GM10266 (cell line): ENCODE data around the gene ANKS1B.

Source experiments
- DNase-seq: peaks from one replicate; pipeline ENCODE4 v3.0.0; 2012; ENCODE audit errors: extremely low spot score
- TF ChIP-seq, protein P1 (sequence below): IDR thresholded peaks from 2 replicates; pipeline ENCODE4 v1.5.1; 2012; ENCODE audit warnings: mild to moderate bottlenecking, low read depth; ENCODE audit not compliant: control insufficient read depth, insufficient read depth; ENCODE audit errors: missing control alignments

Gene ANKS1B

DNA sequence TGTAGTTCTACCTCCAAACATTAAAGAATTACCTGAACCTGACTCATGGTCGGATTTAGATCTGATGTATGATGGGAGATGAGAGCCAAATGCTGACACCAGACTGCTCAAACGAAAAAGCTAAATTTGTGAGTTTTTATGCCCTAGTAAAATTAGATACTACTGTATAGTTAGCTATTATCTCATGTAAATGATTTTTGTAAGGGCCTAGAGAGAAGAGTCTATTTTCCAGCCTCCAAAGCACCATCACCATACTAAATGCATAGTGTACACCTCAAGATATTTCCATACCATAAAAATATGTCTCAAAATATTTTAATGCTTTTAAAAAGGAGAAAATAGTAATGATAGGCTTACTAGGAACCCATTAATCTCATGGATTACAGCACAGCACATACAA is 18.3 kb downstream of the ANKS1B start:
- TF ChIP-seq, protein P1, sequence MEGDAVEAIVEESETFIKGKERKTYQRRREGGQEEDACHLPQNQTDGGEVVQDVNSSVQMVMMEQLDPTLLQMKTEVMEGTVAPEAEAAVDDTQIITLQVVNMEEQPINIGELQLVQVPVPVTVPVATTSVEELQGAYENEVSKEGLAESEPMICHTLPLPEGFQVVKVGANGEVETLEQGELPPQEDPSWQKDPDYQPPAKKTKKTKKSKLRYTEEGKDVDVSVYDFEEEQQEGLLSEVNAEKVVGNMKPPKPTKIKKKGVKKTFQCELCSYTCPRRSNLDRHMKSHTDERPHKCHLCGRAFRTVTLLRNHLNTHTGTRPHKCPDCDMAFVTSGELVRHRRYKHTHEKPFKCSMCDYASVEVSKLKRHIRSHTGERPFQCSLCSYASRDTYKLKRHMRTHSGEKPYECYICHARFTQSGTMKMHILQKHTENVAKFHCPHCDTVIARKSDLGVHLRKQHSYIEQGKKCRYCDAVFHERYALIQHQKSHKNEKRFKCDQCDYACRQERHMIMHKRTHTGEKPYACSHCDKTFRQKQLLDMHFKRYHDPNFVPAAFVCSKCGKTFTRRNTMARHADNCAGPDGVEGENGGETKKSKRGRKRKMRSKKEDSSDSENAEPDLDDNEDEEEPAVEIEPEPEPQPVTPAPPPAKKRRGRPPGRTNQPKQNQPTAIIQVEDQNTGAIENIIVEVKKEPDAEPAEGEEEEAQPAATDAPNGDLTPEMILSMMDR, result no peak
- no peak for DNase-seq

DNA sequence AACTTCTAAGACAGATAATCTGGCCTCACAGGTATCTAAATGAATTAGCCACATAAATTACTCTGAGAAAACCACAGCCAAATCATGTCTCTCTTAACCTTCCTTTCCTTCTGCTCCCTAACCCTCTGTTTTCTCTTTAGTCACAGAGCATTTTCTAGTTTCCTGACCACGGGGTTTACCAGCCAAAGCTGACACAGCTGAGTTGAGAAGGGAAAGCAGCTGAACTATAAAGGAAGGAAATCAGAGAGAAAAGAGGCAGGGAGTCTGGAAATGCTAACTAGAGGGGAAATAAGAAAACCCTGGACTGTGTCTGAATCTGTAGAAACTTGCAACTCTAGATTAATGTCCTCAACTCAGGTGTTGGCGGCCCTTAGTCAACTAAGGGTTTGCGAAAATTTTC is 24.4 kb downstream of the ANKS1B start:
- TF ChIP-seq, protein P1, result no peak
- DNase-seq, result no peak

DNA sequence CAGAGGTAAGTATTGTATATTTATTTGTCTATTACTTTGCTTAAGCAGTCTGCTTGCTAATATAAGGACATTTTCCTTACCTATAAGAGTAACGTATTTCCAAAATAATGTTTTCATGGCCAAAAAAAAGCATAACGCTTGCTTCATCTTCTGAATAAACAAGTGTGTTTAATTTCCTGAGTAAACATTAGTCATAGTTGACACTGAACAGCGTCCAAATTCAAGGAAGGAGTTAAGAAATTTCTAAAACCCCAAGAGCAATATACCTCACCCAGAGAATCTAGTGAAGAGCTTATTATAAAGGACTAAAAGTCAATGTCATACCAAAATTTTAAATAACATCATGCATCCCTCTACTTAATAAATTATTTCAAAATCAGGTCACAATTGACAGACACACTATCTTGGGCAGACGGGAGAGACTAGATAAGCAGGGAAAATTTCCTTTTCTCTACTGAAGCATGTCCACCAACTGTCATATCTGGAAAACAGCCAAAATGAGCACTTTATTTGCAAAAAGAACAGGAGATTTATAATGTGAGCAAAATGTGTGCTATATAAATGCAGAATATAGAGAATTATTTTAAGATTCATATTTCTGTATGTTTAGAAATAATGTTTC is 25.1 kb downstream of the ANKS1B start:
- TF ChIP-seq, protein P1, result no peak
- no peak for DNase-seq

DNA sequence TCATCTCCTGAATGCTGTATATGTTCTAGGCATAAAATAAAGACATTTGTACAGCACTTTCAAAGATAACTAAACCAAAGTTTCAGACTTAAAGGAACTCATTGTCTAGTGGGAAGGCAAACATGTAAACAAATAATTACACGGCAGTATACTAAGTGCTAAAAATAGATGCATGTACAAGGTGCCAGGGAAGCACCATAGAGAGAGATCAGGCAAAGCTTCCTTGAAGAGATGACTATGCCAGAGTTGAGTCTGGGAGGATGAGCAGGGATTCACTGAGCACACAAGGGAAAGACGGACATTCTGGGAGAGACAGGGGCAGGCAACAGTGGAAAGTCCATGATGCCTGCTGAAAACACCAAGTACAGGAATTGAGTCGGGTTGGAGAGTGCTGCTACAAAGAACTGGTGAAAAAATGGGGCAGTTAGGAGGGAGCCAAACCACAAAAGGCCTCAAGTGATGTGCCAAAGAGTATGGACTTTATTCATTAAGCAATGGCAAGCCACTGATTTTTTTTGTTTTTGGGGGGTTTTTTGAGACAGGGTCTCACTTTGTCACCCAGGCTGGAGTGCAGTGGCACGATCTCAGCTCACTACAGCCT is 26.8 kb downstream of the ANKS1B start:
- TF ChIP-seq, protein P1, result no peak

DNA sequence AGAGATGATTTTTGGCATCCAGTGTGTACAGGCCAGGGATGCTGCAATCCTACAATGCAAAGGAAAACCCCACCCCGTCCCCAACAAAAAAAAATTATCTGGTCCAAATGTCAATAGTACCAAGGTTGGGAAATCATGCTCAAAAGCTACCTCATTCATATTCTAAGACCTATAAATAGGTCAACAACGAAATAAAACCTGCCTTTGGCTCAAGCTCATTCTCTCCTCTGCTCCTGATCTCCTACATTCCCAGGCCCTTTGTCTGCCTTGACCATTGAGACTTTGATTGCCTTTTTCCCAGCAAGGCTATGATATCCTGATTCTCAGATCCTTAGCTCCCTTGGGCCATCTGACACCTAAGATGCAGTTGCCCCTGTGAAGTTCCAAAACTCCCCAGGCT is 30.0 kb downstream of the ANKS1B start:
- no peak for DNase-seq
- TF ChIP-seq, protein P1, result no peak

More for the DNA sequence above, 26.8 kb downstream of the ANKS1B start:
- DNase-seq, result no peak

DNA sequence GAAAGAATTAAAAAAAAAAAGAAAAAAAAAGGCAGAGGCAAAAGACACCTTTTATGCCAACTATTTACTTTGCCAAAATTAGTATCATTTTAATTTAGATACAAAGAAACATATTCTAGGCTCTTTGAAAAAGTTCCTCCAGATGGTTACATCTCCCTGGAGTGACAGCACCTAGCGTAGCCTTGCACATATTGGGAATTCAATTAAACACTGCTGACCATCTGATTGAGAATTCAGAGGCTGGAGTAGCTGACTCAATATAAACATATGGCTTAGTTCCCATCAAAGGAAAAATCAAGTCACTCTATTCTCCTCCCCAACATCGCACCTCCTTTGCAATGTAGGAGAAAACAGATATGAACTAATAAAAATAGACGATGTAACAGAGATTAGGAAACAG is 36.4 kb downstream of the ANKS1B start:
- no peak for DNase-seq
- TF ChIP-seq, protein P1, result no peak

DNA sequence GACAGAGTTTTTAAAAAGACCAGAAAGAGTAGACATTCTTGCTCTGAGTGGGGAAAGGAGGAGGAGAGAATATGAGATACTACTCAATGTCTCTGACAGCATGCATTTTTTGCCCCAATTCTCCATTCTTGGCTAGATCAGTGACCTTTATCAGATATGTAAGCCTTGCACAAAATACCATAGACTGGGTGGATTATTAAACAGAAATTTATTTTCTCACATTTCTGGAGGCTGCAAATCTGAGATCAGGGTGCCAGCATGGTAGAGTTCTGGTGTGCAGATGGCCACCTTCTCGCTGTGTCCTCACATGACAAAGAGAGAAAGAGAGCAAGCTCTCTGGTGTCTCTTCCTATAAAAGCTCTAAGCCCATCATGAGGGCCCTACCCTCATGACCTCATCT is 38.6 kb downstream of the ANKS1B start:
- TF ChIP-seq, protein P1, result no peak
- no peak for DNase-seq
